ENCODE results near the gene UBE2H.

DNA sequence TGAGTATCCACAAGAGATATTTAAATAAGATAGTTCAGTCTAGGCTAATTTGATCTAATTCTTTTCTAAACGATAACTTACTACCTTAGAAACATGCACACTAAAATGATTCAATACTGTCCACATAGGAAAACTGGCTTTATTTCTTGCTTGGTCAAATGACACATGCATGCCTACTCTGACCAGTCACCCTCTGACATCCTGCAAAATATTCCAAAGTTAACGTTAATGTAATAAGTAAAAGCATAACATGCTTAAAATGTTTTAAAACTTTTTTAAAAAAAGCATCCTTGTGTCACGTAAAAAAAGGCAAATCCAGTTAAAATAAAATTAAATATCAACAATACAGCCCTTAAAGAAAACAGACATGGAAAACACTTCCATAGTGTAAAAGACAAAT lies 70.2 kb downstream of the UBE2H start:
- TF ChIP-seq CTCF (conservative IDR thresholded peaks at IDR 0.05; ENCODE audit: low read depth, low read length) (no peak), POLR2A (IDR thresholded peaks at IDR 0.05; ENCODE audit: low read depth, low read length) (no peak), CEBPB (IDR thresholded peaks at IDR 0.05; ENCODE audit: low read depth, low read length) (no peak), RAD21 (IDR thresholded peaks at IDR 0.05; ENCODE audit: low read length) (no peak), BHLHE40 (IDR thresholded peaks at IDR 0.05; ENCODE audit: low read depth, low read length) (no peak)

Data from IMR-90 (cell line).